Fibroblast of skin of left quadriceps (primary cell): ENCODE data around the gene BSPRY.
"Not testable (repeated sequence)": the region's sequence is repeated elsewhere in the genome, so short reads cannot be mapped to it uniquely, and the experiment has no call there.

Experiments used
- DNase-seq, 2 experiments: peaks; one replicate each; pipeline ENCODE4 v3.0.0-alpha.2; 2013; ENCODE audit warnings: low read depth in 2 of 2

The BSPRY gene

GRCh38 chr9:113341712-113342410 is 7.5 kb upstream of the BSPRY start:
- DNase-seq, result no peak

GRCh38 chr9:113343732-113344231 is 5.6 kb upstream of the BSPRY start:
- no peak for DNase-seq

- no peak for DNase-seq
These were observed 4.2 kb upstream of the BSPRY start for GRCh38 chr9:113345190-113345589.

DNA sequence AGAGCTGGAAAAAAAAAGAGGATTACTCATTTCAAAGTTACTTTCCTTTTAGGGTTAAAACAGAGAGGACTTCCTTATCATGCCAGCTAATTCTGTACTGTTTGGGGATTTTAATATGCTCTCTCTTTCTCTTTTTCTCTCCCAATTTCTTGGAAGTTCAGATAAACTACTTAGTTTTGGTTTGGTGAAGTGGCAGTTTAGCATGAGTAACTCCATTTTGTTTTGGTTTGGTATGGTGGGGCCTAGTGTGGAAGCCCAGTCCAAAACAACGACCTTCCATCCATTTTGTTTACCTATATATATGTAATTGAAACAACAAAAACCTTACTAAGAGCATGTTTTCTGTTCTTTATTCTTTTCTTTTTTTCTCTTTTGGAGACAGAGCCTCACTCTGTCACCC is 3.7 kb upstream of the BSPRY start:
- DNase-seq, result no peak

GRCh38 chr9:113348437-113348836 is 904 bp upstream of the BSPRY start:
- no peak for DNase-seq

- DNase-seq, result no peak
These were observed 286 bp upstream of the BSPRY start for GRCh38 chr9:113349066-113349444.

- DNase-seq, result no peak
These were observed 843 bp downstream of the BSPRY start for GRCh38 chr9:113350107-113350661.

DNA sequence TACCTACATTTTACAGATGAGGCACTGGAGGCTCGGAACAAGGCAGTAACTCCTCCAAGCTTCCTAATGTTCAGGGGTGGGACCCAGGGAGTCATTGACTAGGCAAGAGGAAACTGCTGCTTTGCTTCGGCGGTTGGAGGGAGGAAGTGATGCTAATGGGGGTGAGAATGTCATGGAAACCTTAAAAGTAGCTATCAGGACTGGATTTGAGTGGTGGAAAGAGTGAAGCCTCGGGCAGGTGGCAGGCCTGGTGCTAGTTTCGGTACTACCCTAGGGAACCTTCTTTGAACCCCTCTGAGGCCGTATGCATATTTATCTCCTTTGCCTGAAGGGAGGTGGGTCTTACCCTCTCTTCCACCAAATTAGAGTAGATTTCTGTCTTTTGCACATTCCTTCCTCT is 1.6 kb downstream of the BSPRY start:
- no peak for DNase-seq

- DNase-seq, result no peak
These were observed 2.7 kb downstream of the BSPRY start for GRCh38 chr9:113352006-113352405.

- no peak for DNase-seq
These were observed 3.1 kb downstream of the BSPRY start for GRCh38 chr9:113352411-113352810.

- no peak for DNase-seq
These were observed 5.8 kb downstream of the BSPRY start for GRCh38 chr9:113355040-113355596.

GRCh38 chr9:113356686-113357292 is 7.4 kb downstream of the BSPRY start:
- DNase-seq, result no peak

DNA sequence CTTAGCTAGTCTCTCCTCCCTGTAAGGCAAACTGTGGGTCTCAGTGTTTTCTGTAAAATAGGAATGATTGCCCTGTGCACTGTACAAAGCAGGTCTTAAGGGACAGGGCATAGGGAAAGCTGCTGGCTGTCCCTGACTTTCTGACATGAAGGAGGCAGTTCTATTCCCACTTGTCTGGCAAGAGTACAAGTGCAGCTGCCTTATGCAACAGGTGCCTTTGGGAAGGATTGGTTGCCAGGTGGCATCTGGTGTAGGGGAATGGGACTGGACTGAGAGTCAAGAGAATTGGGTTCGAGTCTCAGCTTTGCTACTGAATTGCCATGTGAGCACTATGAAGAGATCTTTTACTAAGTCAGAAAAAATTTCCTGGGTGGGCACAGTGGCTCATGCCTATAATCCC is 10.0 kb downstream of the BSPRY start:
- no peak for DNase-seq

DNA sequence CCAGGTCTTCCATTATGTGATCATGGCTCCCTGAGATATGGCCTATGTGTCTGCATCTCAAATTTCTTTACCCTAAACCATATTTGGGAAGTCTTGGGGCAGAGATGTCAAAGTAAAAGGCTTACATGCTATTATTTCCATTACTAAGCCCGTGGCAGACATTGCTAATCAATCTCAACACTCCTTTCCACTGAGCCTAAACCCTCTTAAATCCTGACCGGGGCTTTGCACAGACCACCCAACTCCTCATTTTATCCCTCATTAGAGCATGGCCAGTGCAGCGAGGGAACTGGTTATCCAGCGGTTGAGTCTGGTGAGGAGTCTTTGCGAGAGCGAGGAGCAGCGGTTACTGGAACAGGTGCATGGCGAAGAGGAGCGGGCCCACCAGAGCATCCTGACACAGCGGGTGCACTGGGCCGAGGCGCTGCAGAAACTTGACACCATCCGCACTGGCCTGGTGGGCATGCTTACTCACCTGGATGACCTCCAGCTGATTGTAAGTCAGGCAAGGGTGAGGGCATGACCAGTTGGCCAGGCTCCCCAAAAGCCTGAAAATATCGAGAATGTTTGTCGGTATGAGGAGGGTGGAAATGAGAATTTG is 11.0 kb downstream of the BSPRY start:
- DNase-seq, result no peak

DNA sequence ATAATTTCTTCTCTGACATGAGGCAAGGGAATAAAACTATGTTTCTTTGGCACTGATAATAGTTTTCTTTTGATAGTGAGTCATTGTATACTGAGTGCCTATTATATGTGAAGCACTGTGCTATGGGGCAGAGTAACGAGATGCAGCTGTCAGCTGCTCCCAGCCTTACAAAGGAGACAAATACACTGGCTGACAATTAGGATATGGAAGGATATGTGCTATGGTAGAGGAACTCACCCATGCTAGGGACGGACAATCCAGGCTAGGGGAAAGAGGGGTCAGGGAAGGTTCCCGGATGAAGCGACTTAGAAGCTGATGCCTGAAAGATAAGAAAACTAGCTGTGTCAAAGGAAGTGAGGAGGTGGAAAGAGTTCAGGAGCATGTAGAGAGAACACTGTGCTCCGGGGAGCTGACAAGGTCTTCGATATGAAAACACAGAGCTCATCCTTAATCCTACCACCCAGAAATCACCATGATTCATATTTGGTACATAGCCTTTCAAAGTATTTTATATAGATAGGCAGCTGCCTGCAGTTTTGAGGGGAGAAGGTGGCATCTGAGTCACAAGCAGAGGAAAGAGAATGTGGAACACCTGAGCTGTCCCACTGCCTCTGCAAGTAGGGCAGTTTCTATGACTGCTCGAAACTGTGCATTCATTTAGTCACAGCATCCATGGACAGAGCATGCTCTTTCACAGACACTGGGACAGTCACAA is 12.1 kb downstream of the BSPRY start:
- no peak for DNase-seq

DNA sequence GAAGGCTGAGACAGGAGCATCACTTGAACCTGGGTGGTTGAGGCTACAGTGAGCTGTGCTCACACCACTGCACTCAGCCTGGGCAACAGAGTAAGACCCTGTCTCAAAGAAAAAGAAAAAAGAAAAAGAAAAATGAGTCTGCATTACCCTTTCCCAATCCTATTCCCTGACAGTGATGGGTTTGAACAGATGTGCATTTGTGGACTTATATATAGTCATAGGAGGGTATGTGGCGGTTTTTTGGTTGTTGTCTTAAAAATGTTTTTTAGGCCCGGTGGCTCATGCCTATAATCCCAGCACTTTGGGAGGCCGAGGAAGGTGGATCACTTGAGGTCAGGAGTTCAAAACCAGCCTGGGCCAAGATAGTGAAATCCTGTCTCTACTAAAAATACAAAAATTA is 14.0 kb downstream of the BSPRY start:
- no peak for DNase-seq

GRCh38 chr9:113364951-113365350 is 15.6 kb downstream of the BSPRY start:
- DNase-seq, result no peak

GRCh38 chr9:113365652-113366051 is 16.3 kb downstream of the BSPRY start:
- DNase-seq, result not testable (repeated sequence)

GRCh38 chr9:113368348-113368981 is 19.1 kb downstream of the BSPRY start:
- no peak for DNase-seq

- DNase-seq, result no peak
These were observed 19.9 kb downstream of the BSPRY start for GRCh38 chr9:113368982-113369854.

DNA sequence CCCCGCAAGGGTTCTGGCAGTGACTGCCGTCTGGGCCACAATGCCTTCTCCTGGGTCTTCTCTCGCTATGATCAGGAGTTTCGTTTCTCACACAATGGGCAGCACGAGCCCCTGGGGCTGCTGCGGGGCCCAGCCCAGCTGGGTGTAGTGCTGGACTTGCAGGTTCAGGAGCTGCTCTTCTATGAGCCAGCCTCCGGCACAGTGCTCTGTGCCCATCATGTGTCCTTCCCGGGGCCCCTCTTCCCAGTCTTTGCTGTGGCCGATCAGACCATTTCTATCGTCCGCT is 20.5 kb downstream of the BSPRY start:
- DNase-seq, result no peak
